CD14-positive monocyte (primary cell): Measurements from ENCODE around the gene CALML3. TPM values are rescaled to one million over a fixed set of nuclear protein-coding genes. Genes with fewer than 3 reads are reported as not detected.

Experiments used
- DNase-seq, 3 donors: peaks; one replicate each; pipeline ENCODE4 v3.0.0-alpha.2; 2011 to 2022
- H2AFZ ChIP-seq: 2 replicates; pipeline ENCODE4 v1.6.0; 2012; ENCODE audit warnings: mild to moderate bottlenecking, low read depth, low read length, inconsistent platforms; ENCODE audit not compliant: insufficient read depth, poor library complexity, severe bottlenecking
- H3K27ac ChIP-seq, 2 donors: 1 replicate in 1 of 2; 2 replicates in 1 of 2; pipeline ENCODE4 v1.5.1; 2012 to 2013; ENCODE audit warnings: low read length in 2 of 2, control low read depth in 1 of 2, inconsistent platforms in 1 of 2, low read depth in 1 of 2, mild to moderate bottlenecking in 1 of 2
- H3K27me3 ChIP-seq, 2 donors: one replicate each; pipeline versions ENCODE4 v1.6.0 to v1.6.1; 2011 to 2013; ENCODE audit warnings: low read length in 2 of 2; ENCODE audit not compliant: control insufficient read depth in 2 of 2, insufficient read depth in 2 of 2
- H3K36me3 ChIP-seq, 2 donors: replicated peaks in 1 of 2; 1 replicate in 1 of 2; 2 replicates in 1 of 2; pipeline versions ENCODE4 v1.5.1 to v1.6.1; 2012 to 2013; ENCODE audit warnings: low read length in 2 of 2, control low read depth in 1 of 2, inconsistent platforms in 1 of 2, mild to moderate bottlenecking in 1 of 2; ENCODE audit not compliant: insufficient read depth in 2 of 2, control insufficient read depth in 1 of 2
- H3K4me1 ChIP-seq, 2 donors: 1 replicate in 1 of 2; 2 replicates in 1 of 2; pipeline versions ENCODE4 v1.5.1 to v1.6.1; 2012 to 2013; ENCODE audit warnings: low read length in 2 of 2, control low read depth in 1 of 2, inconsistent platforms in 1 of 2, mild to moderate bottlenecking in 1 of 2, moderate library complexity in 1 of 2; ENCODE audit not compliant: insufficient read depth in 2 of 2, control insufficient read depth in 1 of 2
- H3K4me2 ChIP-seq: replicated peaks from 2 replicates; pipeline ENCODE3; 2012; ENCODE audit warnings: low read length, moderate library complexity, mild to moderate bottlenecking; ENCODE audit not compliant: poor library complexity, severe bottlenecking; ENCODE audit errors: extremely low read depth
- H3K4me3 ChIP-seq, 3 experiments: fragments of 200-600 bp in 1 of 3; sonication (generic) in 1 of 3; replicated peaks in 1 of 3; 1 replicate in 2 of 3; 2 replicates in 1 of 3; pipeline ENCODE4 v1.5.1; 2011 to 2013; ENCODE audit warnings: low read length in 3 of 3, mild to moderate bottlenecking in 3 of 3, control low read depth in 2 of 3, low read depth in 2 of 3, inconsistent platforms in 1 of 3, moderate library complexity in 1 of 3
- H3K79me2 ChIP-seq: 2 replicates; pipeline ENCODE4 v1.6.0; 2012; ENCODE audit warnings: mild to moderate bottlenecking, control low read depth, inconsistent platforms, low read length, moderate library complexity; ENCODE audit not compliant: insufficient read depth
- H3K9ac ChIP-seq: 2 replicates; pipeline ENCODE4 v1.6.0; 2017; ENCODE audit warnings: low read length, mild to moderate bottlenecking; ENCODE audit not compliant: insufficient read depth, poor library complexity, severe bottlenecking
- H3K9me3 ChIP-seq, 2 donors: replicated peaks in 1 of 2; 1 replicate in 1 of 2; 2 replicates in 1 of 2; pipeline versions ENCODE4 v1.5.1 to v1.6.1; 2012 to 2013; ENCODE audit warnings: low read length in 2 of 2, control low read depth in 1 of 2; ENCODE audit not compliant: control insufficient read depth in 1 of 2, insufficient read depth in 1 of 2
- H4K20me1 ChIP-seq: 2 replicates; pipeline ENCODE4 v1.6.0; 2012; ENCODE audit warnings: mild to moderate bottlenecking, low read length, control low read depth, moderate library complexity; ENCODE audit not compliant: insufficient read depth
- H3K27ac Mint-ChIP-seq, 7 donors: one replicate each; pipeline ENCODE4 v1.8.0; 2020; ENCODE audit warnings: mild to moderate bottlenecking in 7 of 7, mixed read lengths in 7 of 7, moderate library complexity in 6 of 7, inconsistent platforms in 2 of 7
- H3K27me3 Mint-ChIP-seq, 3 donors: one replicate each; pipeline ENCODE4 v1.8.0; 2021 to 2022; ENCODE audit warnings: low read depth in 3 of 3, mild to moderate bottlenecking in 3 of 3, mixed read lengths in 3 of 3, moderate library complexity in 3 of 3, inconsistent platforms in 1 of 3
- H3K36me3 Mint-ChIP-seq, 2 donors: one replicate each; pipeline ENCODE4 v1.8.0; 2020; ENCODE audit warnings: mixed read lengths in 2 of 2, inconsistent platforms in 1 of 2, mild to moderate bottlenecking in 1 of 2
- H3K4me1 Mint-ChIP-seq: one replicate; pipeline ENCODE4 v1.8.0; 2020; ENCODE audit warnings: mild to moderate bottlenecking, mixed read lengths
- H3K4me3 Mint-ChIP-seq, 2 donors: one replicate each; pipeline ENCODE4 v1.8.0; 2020; ENCODE audit warnings: mild to moderate bottlenecking in 2 of 2, mixed read lengths in 2 of 2, moderate library complexity in 1 of 2
- H3K9me3 Mint-ChIP-seq, 7 donors: one replicate each; pipeline ENCODE4 v1.8.0; 2020 to 2022; ENCODE audit warnings: mixed read lengths in 7 of 7, mild to moderate bottlenecking in 6 of 7, moderate library complexity in 6 of 7, inconsistent platforms in 2 of 7
- WGBS: methylation state at CpG from one replicate; pipeline ENCODE4 v1.1.5; 2013; ENCODE audit warnings: missing lambda C conversion rate; ENCODE audit not compliant: insufficient coverage; 5-methylcytosine and 5-hydroxymethylcytosine counted together
- intact Hi-C, 2 donors: fragments of 100-400 bp; cut with micrococcal nuclease; formaldehyde crosslinking; loops; one replicate each; pipeline versions ENCODE4 v1.15.0 to v1.15.1; 2023
- polyA plus RNA-seq, 3 donors: library from polyadenylated mRNA; depleted of rRNA in 1 of 3; unstranded in 2 of 3; stranded (reverse) in 1 of 3; fragments of 300-500 nt in 2 of 3; fragments of >200 nt in 1 of 3; fragmentation: Illumina TruSeq in 2 of 3; gene quantifications; 1 replicate in 2 of 3; 2 replicates in 1 of 3; pipeline ENCODE4 v1.2.3, GENCODE V29; 2012 to 2021
- TF ChIP-seq, protein P1 (sequence below): fragments of 200-600 bp; IDR thresholded peaks from one replicate; pipeline ENCODE4 v1.8.0; 2022; ENCODE audit warnings: antibody characterized with exemption, mild to moderate bottlenecking

The CALML3 gene
- polyA plus RNA-seq, 3 donors: not detected

- H3K27ac ChIP-seq: no peak overlapping the region
- H3K9me3 Mint-ChIP-seq: peaks cover 0 to 13% (median 6%) of the 10 kb centered on the region in 7 donors
- H3K9me3 ChIP-seq: peaks cover 0 to 3% of the 10 kb centered on the region in 2 donors
- no peaks in the 10 kb centered on the region for H3K36me3 ChIP-seq
- no peaks in the 10 kb centered on the region for H3K27me3 ChIP-seq
- no peak overlapping the region for H2AFZ ChIP-seq
- no peaks in the 10 kb centered on the region for H3K4me1 ChIP-seq
- peaks cover 4% of the 10 kb centered on the region for H3K4me1 Mint-ChIP-seq
- intact Hi-C loops: no loop called here
- H3K9ac ChIP-seq: no peak overlapping the region
- H3K4me3 Mint-ChIP-seq: no peak overlapping the region
- H3K27ac Mint-ChIP-seq: no peak overlapping the region
- DNase-seq: no peak
- WGBS: no CpG with 5 or more reads among the region's 5 CpGs
- H3K79me2 ChIP-seq: no peaks in the 10 kb centered on the region
- TF ChIP-seq, protein P1, sequence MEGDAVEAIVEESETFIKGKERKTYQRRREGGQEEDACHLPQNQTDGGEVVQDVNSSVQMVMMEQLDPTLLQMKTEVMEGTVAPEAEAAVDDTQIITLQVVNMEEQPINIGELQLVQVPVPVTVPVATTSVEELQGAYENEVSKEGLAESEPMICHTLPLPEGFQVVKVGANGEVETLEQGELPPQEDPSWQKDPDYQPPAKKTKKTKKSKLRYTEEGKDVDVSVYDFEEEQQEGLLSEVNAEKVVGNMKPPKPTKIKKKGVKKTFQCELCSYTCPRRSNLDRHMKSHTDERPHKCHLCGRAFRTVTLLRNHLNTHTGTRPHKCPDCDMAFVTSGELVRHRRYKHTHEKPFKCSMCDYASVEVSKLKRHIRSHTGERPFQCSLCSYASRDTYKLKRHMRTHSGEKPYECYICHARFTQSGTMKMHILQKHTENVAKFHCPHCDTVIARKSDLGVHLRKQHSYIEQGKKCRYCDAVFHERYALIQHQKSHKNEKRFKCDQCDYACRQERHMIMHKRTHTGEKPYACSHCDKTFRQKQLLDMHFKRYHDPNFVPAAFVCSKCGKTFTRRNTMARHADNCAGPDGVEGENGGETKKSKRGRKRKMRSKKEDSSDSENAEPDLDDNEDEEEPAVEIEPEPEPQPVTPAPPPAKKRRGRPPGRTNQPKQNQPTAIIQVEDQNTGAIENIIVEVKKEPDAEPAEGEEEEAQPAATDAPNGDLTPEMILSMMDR: no peak
- H3K4me3 ChIP-seq: no peak overlapping the region
- H3K36me3 Mint-ChIP-seq: no peaks in the 10 kb centered on the region
- no peaks in the 10 kb centered on the region for H4K20me1 ChIP-seq
- no peak overlapping the region for H3K4me2 ChIP-seq
- H3K27me3 Mint-ChIP-seq: peaks cover 3% of the 10 kb centered on the region in 3 donors
Measured at GRCh38 chr10:5517546-5517945, 7.2 kb upstream of the CALML3 start.

DNA sequence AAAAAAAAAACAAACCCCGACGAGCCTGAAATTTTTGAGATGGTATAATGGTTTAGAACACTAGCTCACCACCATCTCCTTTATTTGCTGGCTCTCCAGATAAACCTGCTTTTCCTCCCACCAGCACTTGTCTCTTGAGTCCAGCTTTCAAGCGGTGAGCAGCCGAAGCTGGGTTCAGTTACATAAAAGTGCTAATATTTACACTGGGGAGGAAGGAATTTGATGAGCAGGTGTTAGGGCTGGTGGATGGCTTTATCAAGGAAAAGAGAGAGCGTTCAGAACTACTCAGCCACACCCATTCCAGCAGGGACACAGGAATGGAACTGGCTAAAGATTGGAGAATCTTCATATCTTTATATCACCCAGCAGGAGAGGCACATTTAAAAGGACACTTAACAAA is 6.6 kb upstream of the CALML3 start:
- H3K27me3 ChIP-seq: no peaks in the 10 kb centered on the region
- H3K4me3 ChIP-seq: no peak overlapping the region
- TF ChIP-seq, protein P1: no peak
- no peaks in the 10 kb centered on the region for H4K20me1 ChIP-seq
- H3K4me1 Mint-ChIP-seq: peaks cover 4% of the 10 kb centered on the region
- no peak for DNase-seq
- H3K27ac ChIP-seq: no peak overlapping the region
- no peaks in the 10 kb centered on the region for H3K79me2 ChIP-seq
- H3K9me3 ChIP-seq: peaks cover 0 to 3% of the 10 kb centered on the region in 2 donors
- H2AFZ ChIP-seq: no peak overlapping the region
- no peak overlapping the region for H3K9ac ChIP-seq
- no peaks in the 10 kb centered on the region for H3K4me1 ChIP-seq
- H3K4me3 Mint-ChIP-seq: no peak overlapping the region
- peaks cover 0 to 3% (median 2%) of the 10 kb centered on the region in 3 donors for H3K27me3 Mint-ChIP-seq
- H3K4me2 ChIP-seq: no peak overlapping the region
- WGBS: no CpG with 5 or more reads among the region's 5 CpGs
- peaks cover 0 to 13% (median 6%) of the 10 kb centered on the region in 7 donors for H3K9me3 Mint-ChIP-seq
- H3K36me3 Mint-ChIP-seq: no peaks in the 10 kb centered on the region
- no peaks in the 10 kb centered on the region for H3K36me3 ChIP-seq
- intact Hi-C loops: no loop called here
- peak overlapping the region in 1 of 7 donors; percentile 51 for H3K27ac Mint-ChIP-seq
